ENCODE results near the gene MILR1.

- no peak for TF ChIP-seq CTCF (IDR thresholded peaks at IDR 0.05)
- no peak for TF ChIP-seq POLR2A (IDR thresholded peaks at IDR 0.05)
- TF ChIP-seq EP300 (IDR thresholded peaks at IDR 0.05): no peak
These were observed 48.3 kb upstream of the MILR1 start for GRCh38 chr17:64400642-64401041.
